Right lobe of liver (tissue), 4 donors: Measurements from ENCODE around the gene SIL1.

Experiments used
- POLR2A ChIP-seq: fragments of 450-650 bp; IDR thresholded peaks from one replicate; pipeline ENCODE4 v1.6.1; 2017; ENCODE audit warnings: antibody characterized with exemption, mild to moderate bottlenecking
- TF ChIP-seq, protein P1 (sequence below), 4 donors: fragments of 200-600 bp in 3 of 4; fragments of 450-650 bp in 1 of 4; IDR thresholded peaks; one replicate each; pipeline versions ENCODE4 v1.5.1 to v1.8.0; 2016 to 2022; ENCODE audit warnings: antibody characterized with exemption in 4 of 4, mild to moderate bottlenecking in 2 of 4
- donor health status: DM: no; HTN: no; CAD: no.
- donor health status: DM: no; HTN: no; CAD: no.
- donor health status: DM: no; HTN: yes; CAD: no.

DNA sequence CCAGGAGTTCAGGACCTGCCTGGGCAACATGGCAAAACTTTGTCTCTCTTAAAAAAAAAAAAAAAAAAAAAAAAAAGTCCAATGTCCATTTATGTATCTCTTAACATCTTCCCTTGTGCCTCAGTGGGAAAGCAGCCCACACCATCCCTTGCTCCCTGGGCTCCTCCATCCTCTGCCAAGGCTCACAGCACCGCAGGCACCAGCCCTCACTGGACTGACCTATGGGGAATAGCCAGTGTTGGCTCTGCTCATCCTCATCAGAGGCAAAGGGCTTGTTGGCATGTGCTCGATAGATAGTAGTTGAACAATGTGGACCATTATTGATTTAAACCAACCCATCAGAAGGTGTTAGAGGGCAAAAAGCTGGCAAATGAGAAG is 261.2 kb downstream of the SIL1 start:
- TF ChIP-seq, protein P1, sequence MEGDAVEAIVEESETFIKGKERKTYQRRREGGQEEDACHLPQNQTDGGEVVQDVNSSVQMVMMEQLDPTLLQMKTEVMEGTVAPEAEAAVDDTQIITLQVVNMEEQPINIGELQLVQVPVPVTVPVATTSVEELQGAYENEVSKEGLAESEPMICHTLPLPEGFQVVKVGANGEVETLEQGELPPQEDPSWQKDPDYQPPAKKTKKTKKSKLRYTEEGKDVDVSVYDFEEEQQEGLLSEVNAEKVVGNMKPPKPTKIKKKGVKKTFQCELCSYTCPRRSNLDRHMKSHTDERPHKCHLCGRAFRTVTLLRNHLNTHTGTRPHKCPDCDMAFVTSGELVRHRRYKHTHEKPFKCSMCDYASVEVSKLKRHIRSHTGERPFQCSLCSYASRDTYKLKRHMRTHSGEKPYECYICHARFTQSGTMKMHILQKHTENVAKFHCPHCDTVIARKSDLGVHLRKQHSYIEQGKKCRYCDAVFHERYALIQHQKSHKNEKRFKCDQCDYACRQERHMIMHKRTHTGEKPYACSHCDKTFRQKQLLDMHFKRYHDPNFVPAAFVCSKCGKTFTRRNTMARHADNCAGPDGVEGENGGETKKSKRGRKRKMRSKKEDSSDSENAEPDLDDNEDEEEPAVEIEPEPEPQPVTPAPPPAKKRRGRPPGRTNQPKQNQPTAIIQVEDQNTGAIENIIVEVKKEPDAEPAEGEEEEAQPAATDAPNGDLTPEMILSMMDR (IDR thresholded peaks at IDR 0.05): no peak
- no peak for TF ChIP-seq POLR2A
